ENCODE measurements around the gene PSMC4. TPM values are rescaled to one million over a fixed set of nuclear protein-coding genes. Genes with fewer than 3 reads are reported as not detected.

The PSMC4 gene
- total RNA-seq, 1 experiment from 2014 or later: 120 TPM

GRCh38 chr19:39937787-39938186 lies 33.2 kb upstream of the PSMC4 start:
- Histone ChIP-seq H3K4me1 (ENCODE audit: control insufficient read depth in 1 of 2, insufficient read depth in 2 of 2, low read length in 2 of 2) (peaks cover 0 to 6% of the 10 kb centered on the region in 2 experiments; a peak in 1 of 4 replicates), H3K36me3 (ENCODE audit: control insufficient read depth in 1 of 2, insufficient read depth in 2 of 2, low read length in 2 of 2) (no peaks in the 10 kb centered on the region), H4K20me1 (ENCODE audit: insufficient read depth) (no peaks in the 10 kb centered on the region), H3K27ac (ENCODE audit: low read depth, low read length) (no peak overlapping the region), H3K9me3 (ENCODE audit: control insufficient read depth in 1 of 2, insufficient read depth in 1 of 2, low read depth in 1 of 2, low read length in 2 of 2) (no peaks in the 10 kb centered on the region), H3K9me2 (ENCODE audit: insufficient read depth) (no peaks in the 10 kb centered on the region), H3K27me3 (ENCODE audit: insufficient read depth, low read length) (no peaks in the 10 kb centered on the region), H3K4me2 (ENCODE audit: low read length) (no peak overlapping the region), H3K4me3 (replicated peaks in 1 of 2; ENCODE audit: low read depth in 1 of 2, low read length in 2 of 2) (no peak overlapping the region), H2AFZ (ENCODE audit: low read depth, low read length, poor library complexity, severe bottlenecking) (no peak overlapping the region), H3K9ac (ENCODE audit: low read length) (no peak overlapping the region), H3K79me2 (ENCODE audit: insufficient read depth, low read length) (no peaks in the 10 kb centered on the region)
- RAD21 ChIA-PET (ENCODE audit: low non-redundant PET in 1 of 2, low total read pairs in 2 of 2, uncharacterized antibody in 2 of 2, unreplicated experiment in 2 of 2): no interaction called here
- TF ChIP-seq ZBTB33 (IDR thresholded peaks at IDR 0.05; ENCODE audit: extremely low read depth, insufficient replicate concordance, low read length) (no peak), CTCF (IDR thresholded peaks at IDR 0.05 in 2 of 3, conservative IDR thresholded peaks at IDR 0.05 in 1 of 3; ENCODE audit: borderline replicate concordance in 1 of 3, insufficient read depth in 1 of 3, low read depth in 2 of 3, low read length in 2 of 3) (no peak), FOSL1 (IDR thresholded peaks at IDR 0.05; ENCODE audit: low read depth) (no peak), SP1 (IDR thresholded peaks at IDR 0.05; ENCODE audit: low read depth) (no peak), SRF (IDR thresholded peaks at IDR 0.05; ENCODE audit: low read depth) (no peak), POLR2A (IDR thresholded peaks at IDR 0.05; ENCODE audit: borderline replicate concordance, extremely low read depth, insufficient read depth, insufficient read length) (no peak)
- POLR2A ChIA-PET: no interaction called here
- ATAC-seq: no peak
- intact Hi-C loops (cut with micrococcal nuclease): no loop called here
- CTCF ChIA-PET: no interaction called here
- no peak for DNase-seq (ENCODE audit: low read depth, low spot score)
- BruUV-seq (replicated peaks): no TSS peak

Data from HCT116 (cell line).